ENCODE results near the gene CCDC112. TPM values are rescaled to one million over a fixed set of nuclear protein-coding genes. Genes with fewer than 3 reads are reported as not detected.
"Not testable (repeated sequence)": the region's sequence is repeated elsewhere in the genome, so short reads cannot be mapped to it uniquely, and the experiment has no call there.

CCDC112 gene
- 18.0 and 23.3 TPM in 2 replicates for total RNA-seq (2014; rRNA removed; shearing (Covaris generic))

- peak; percentile 64 for DNase-seq (ENCODE audit: low spot score)
These were observed at the start of gene CCDC112 for GRCh38 chr5:115296124-115297022. Gene CCDC112 (minus strand): TSS chr5:115296654. CDS start chr5:115296543, 111 bp downstream.

- no peak for DNase-seq (ENCODE audit: low spot score)
These were observed 48.9 kb upstream of the CCDC112 start for GRCh38 chr5:115345344-115345743.

GRCh38 chr5:115343855-115344254 lies 47.4 kb upstream of the CCDC112 start:
- peak; percentile 34 for DNase-seq (ENCODE audit: low spot score)

- DNase-seq (ENCODE audit: low spot score): no peak
These were observed 46.3 kb upstream of the CCDC112 start for GRCh38 chr5:115342590-115343377.

GRCh38 chr5:115341745-115342144 lies 45.3 kb upstream of the CCDC112 start:
- no peak for DNase-seq (ENCODE audit: low spot score)

GRCh38 chr5:115338851-115339250 lies 42.4 kb upstream of the CCDC112 start:
- no peak for DNase-seq (ENCODE audit: low spot score)

GRCh38 chr5:115337882-115338281 lies 41.4 kb upstream of the CCDC112 start:
- DNase-seq (ENCODE audit: low spot score): no peak

- DNase-seq (ENCODE audit: low spot score): no peak
These were observed 40.5 kb upstream of the CCDC112 start for GRCh38 chr5:115336964-115337363.

- no peak for DNase-seq (ENCODE audit: low spot score)
These were observed 39.8 kb upstream of the CCDC112 start for GRCh38 chr5:115336201-115336720.

- no peak for DNase-seq (ENCODE audit: low spot score)
These were observed 38.8 kb upstream of the CCDC112 start for GRCh38 chr5:115335301-115335700.

- no peak for DNase-seq (ENCODE audit: low spot score)
These were observed 36.7 kb upstream of the CCDC112 start for GRCh38 chr5:115333164-115333563.

GRCh38 chr5:115330830-115331229 lies 34.4 kb upstream of the CCDC112 start:
- DNase-seq (ENCODE audit: low spot score): no peak

GRCh38 chr5:115329475-115329874 lies 33.0 kb upstream of the CCDC112 start:
- DNase-seq (ENCODE audit: low spot score): no peak

GRCh38 chr5:115328617-115329274 lies 32.3 kb upstream of the CCDC112 start:
- DNase-seq (ENCODE audit: low spot score): not testable (repeated sequence)

- DNase-seq (ENCODE audit: low spot score): no peak
These were observed 29.0 kb upstream of the CCDC112 start for GRCh38 chr5:115325296-115325959.

- peak; percentile 11 for DNase-seq (ENCODE audit: low spot score)
These were observed 27.6 kb upstream of the CCDC112 start for GRCh38 chr5:115324021-115324420.

GRCh38 chr5:115322729-115323128 lies 26.3 kb upstream of the CCDC112 start:
- DNase-seq (ENCODE audit: low spot score): no peak

- DNase-seq (ENCODE audit: low spot score): peak; percentile 61
These were observed 24.9 kb upstream of the CCDC112 start for GRCh38 chr5:115321309-115321708.

GRCh38 chr5:115320515-115320914 lies 24.1 kb upstream of the CCDC112 start:
- DNase-seq (ENCODE audit: low spot score): no peak

- DNase-seq (ENCODE audit: low spot score): no peak
These were observed 23.6 kb upstream of the CCDC112 start for GRCh38 chr5:115320006-115320405.

GRCh38 chr5:115319007-115319406 lies 22.6 kb upstream of the CCDC112 start:
- DNase-seq (ENCODE audit: low spot score): no peak

Measured in A172 (cell line).